A549 (cell line): ENCODE results near the gene DNAJC3. TPM values are rescaled to one million over a fixed set of nuclear protein-coding genes. Genes with fewer than 3 reads are reported as not detected.

ENCODE experiments used
- ATAC-seq, 2 experiments: fragments of 200-7000 bp in 1 of 2; fragments of >200 bp in 1 of 2; cut with Nextera tagmentation in 1 of 2; cut with Tn5 transposase in 1 of 2; 3 replicates each; pipeline versions ENCODE4 v1.8.0 to v1.9.1; 2018 to 2020; ENCODE audit warnings: mild to moderate bottlenecking in 1 of 2, moderate library complexity in 1 of 2
- CTCF ChIA-PET: fragments of 300-600 bp; sonication (Branson Sonifier 250); formaldehyde crosslinking; extraction: SDS; loops from one replicate; lab custom pipeline; 2021; ENCODE audit warnings: antibody characterized with exemption, inconsistent platforms; lab: Yijun Ruan, JAX
- POLR2A ChIA-PET: fragments of 350-600 bp; formaldehyde crosslinking; extraction: SDS; loops from one replicate; lab custom pipeline; 2021; ENCODE audit warnings: antibody characterized with exemption, inconsistent platforms; lab: Yijun Ruan, JAX
- DNase-seq, 2 experiments: peaks; one replicate each; pipeline versions ENCODE4 v3.0.0 to v3.0.0-alpha.2; 2011 to 2016; ENCODE audit warnings: low read depth in 1 of 2, low spot score in 1 of 2
- FAIRE-seq: peaks from 2 replicates; lab custom pipeline; 2011; peaks lifted over from hg19 to GRCh38; lab: Jason Lieb, UNC
- H3K27ac ChIP-seq, 2 experiments: fragments of >200 bp; sonication (Bioruptor Twin); formaldehyde crosslinking; 3 replicates each; pipeline ENCODE4 v1.5.1; 2016 to 2017
- H3K4me1 ChIP-seq: fragments of >200 bp; sonication (Bioruptor Twin); formaldehyde crosslinking; 3 replicates; pipeline ENCODE4 v1.6.1; 2016
- H3K4me2 ChIP-seq: fragments of >200 bp; sonication (Bioruptor Twin); formaldehyde crosslinking; 3 replicates; pipeline ENCODE4 v1.6.1; 2016
- H3K4me3 ChIP-seq: fragments of >200 bp; sonication (Bioruptor Twin); formaldehyde crosslinking; 3 replicates; pipeline ENCODE4 v1.5.1; 2016
- H3K9me3 ChIP-seq: fragments of >200 bp; sonication (Bioruptor Twin); formaldehyde crosslinking; 3 replicates; pipeline ENCODE4 v1.6.1; 2016
- BHLHE40 ChIP-seq: IDR thresholded peaks from 2 replicates; pipeline ENCODE4 v1.6.1; 2012; ENCODE audit warnings: low read depth, low read length, inconsistent platforms
- CBX2 ChIP-seq: fragments of 200-600 bp; sonication (generic); IDR thresholded peaks from 2 replicates; pipeline ENCODE4 v1.6.1; 2016; ENCODE audit warnings: low read depth, mild to moderate bottlenecking, borderline replicate concordance
- CBX8 ChIP-seq: fragments of 200-600 bp; sonication (generic); IDR thresholded peaks from 2 replicates; pipeline ENCODE4 v1.6.1; 2016
- CEBPB ChIP-seq, 2 experiments: fragments of >200 bp in 1 of 2; sonication (Bioruptor Twin) in 1 of 2; formaldehyde crosslinking in 1 of 2; IDR thresholded peaks; 2 replicates each; pipeline ENCODE4 v1.6.1; 2012 to 2016
- CHD4 ChIP-seq: fragments of 200-600 bp; sonication (generic); IDR thresholded peaks from 2 replicates; pipeline ENCODE4 v1.6.1; 2016; ENCODE audit warnings: antibody characterized with exemption, mild to moderate bottlenecking, borderline replicate concordance
- EHF ChIP-seq: fragments of 250-450 bp; sonication (Bioruptor Pico); IDR thresholded peaks from 2 replicates; pipeline ENCODE4 v1.5.0; 2020; ENCODE audit warnings: mild to moderate bottlenecking
- EP300 ChIP-seq, 2 experiments: fragments of >200 bp; sonication (Bioruptor Twin); formaldehyde crosslinking; IDR thresholded peaks; 2 replicates in 1 of 2; 3 replicates in 1 of 2; pipeline ENCODE4 v1.6.1; 2016 to 2017
- FOSB ChIP-seq: fragments of 250-450 bp; sonication (Bioruptor Pico); IDR thresholded peaks from 2 replicates; pipeline ENCODE4 v1.5.0; 2020; ENCODE audit warnings: mild to moderate bottlenecking, moderate library complexity
- FOSL2 ChIP-seq, 2 experiments: fragments of 450-650 bp in 1 of 2; fragments of >200 bp in 1 of 2; sonication (Bioruptor Twin) in 1 of 2; formaldehyde crosslinking; IDR thresholded peaks; 2 replicates each; pipeline versions ENCODE4 v1.5.0 to v1.6.1; 2016 to 2020; ENCODE audit warnings: mild to moderate bottlenecking in 1 of 2, moderate library complexity in 1 of 2
- GATA3 ChIP-seq: IDR thresholded peaks from 2 replicates; pipeline ENCODE4 v1.6.1; 2012; ENCODE audit warnings: borderline replicate concordance
- HDAC2 ChIP-seq: fragments of 200-600 bp; sonication (generic); IDR thresholded peaks from 2 replicates; pipeline ENCODE4 v1.6.1; 2016
- HOXA7 ChIP-seq: fragments of 250-450 bp; sonication (Bioruptor Pico); IDR thresholded peaks from 2 replicates; pipeline ENCODE4 v1.5.0; 2020; ENCODE audit warnings: mild to moderate bottlenecking, moderate library complexity
- HOXB13 ChIP-seq: fragments of 250-450 bp; sonication (Bioruptor Pico); IDR thresholded peaks from 2 replicates; pipeline ENCODE4 v1.5.0; 2020; ENCODE audit warnings: low read depth, mild to moderate bottlenecking, moderate library complexity
- JUN ChIP-seq, 2 experiments: fragments of >200 bp; sonication (Bioruptor Twin); formaldehyde crosslinking; IDR thresholded peaks; 2 replicates in 1 of 2; 3 replicates in 1 of 2; pipeline ENCODE4 v1.6.1; 2016 to 2017
- JUNB ChIP-seq: fragments of >200 bp; sonication (Bioruptor Twin); formaldehyde crosslinking; IDR thresholded peaks from 2 replicates; pipeline ENCODE4 v1.6.1; 2016
- KDM1A ChIP-seq: fragments of 200-600 bp; sonication (generic); IDR thresholded peaks from 2 replicates; pipeline ENCODE4 v1.6.1; 2016; ENCODE audit warnings: low read depth, mild to moderate bottlenecking
- KDM5A ChIP-seq: fragments of 200-600 bp; sonication (generic); IDR thresholded peaks from 2 replicates; pipeline ENCODE4 v1.6.1; 2016; ENCODE audit warnings: antibody characterized with exemption, mild to moderate bottlenecking
- MAFK ChIP-seq: fragments of 450-650 bp; IDR thresholded peaks from 2 replicates; pipeline ENCODE4 v1.6.1; 2014; ENCODE audit not compliant: partially characterized antibody
- MAZ ChIP-seq: fragments of 150-350 bp; IDR thresholded peaks from 2 replicates; pipeline ENCODE4 v1.6.1; 2014; ENCODE audit warnings: antibody characterized with exemption, low read depth, low read length, borderline replicate concordance
- NFE2L2 ChIP-seq: fragments of 150-350 bp; conservative IDR thresholded peaks from 2 replicates; pipeline ENCODE4 v1.6.1; 2014; ENCODE audit warnings: low read length
- NPAS2 ChIP-seq: fragments of 250-450 bp; sonication (Bioruptor Pico); IDR thresholded peaks from 2 replicates; pipeline ENCODE4 v1.8.0; 2022; ENCODE audit warnings: mild to moderate bottlenecking, moderate library complexity, borderline replicate concordance
- NR3C1 ChIP-seq: fragments of >200 bp; sonication (Bioruptor Twin); formaldehyde crosslinking; IDR thresholded peaks from 3 replicates; pipeline ENCODE4 v1.6.1; 2017
- PHF8 ChIP-seq: fragments of 200-600 bp; sonication (generic); IDR thresholded peaks from 2 replicates; pipeline ENCODE4 v1.6.1; 2016; ENCODE audit warnings: low read depth, mild to moderate bottlenecking, antibody characterized with exemption, moderate library complexity, borderline replicate concordance
- RARB ChIP-seq: fragments of 250-450 bp; sonication (Bioruptor Pico); IDR thresholded peaks from 2 replicates; pipeline ENCODE4 v1.8.0; 2021; ENCODE audit warnings: mild to moderate bottlenecking, moderate library complexity
- RFX5 ChIP-seq: fragments of 450-650 bp; IDR thresholded peaks from 2 replicates; pipeline ENCODE4 v1.7.1; 2014; ENCODE audit warnings: antibody characterized with exemption, mild to moderate bottlenecking, moderate library complexity
- RNF2 ChIP-seq: fragments of 200-600 bp; sonication (generic); IDR thresholded peaks from 2 replicates; pipeline ENCODE4 v1.6.1; 2016; ENCODE audit warnings: low read depth, mild to moderate bottlenecking, antibody characterized with exemption, moderate library complexity, borderline replicate concordance
- SMC3 ChIP-seq: fragments of >200 bp; sonication (Bioruptor Twin); formaldehyde crosslinking; IDR thresholded peaks from 3 replicates; pipeline ENCODE4 v1.6.1; 2018; ENCODE audit warnings: inconsistent platforms
- SREBF2 ChIP-seq: fragments of 450-650 bp; IDR thresholded peaks from 2 replicates; pipeline ENCODE4 v1.6.1; 2014; ENCODE audit warnings: mild to moderate bottlenecking, moderate library complexity
- ZC3H11A ChIP-seq: fragments of 450-650 bp; IDR thresholded peaks from 2 replicates; pipeline ENCODE4 v1.6.1; 2014; ENCODE audit warnings: antibody characterized with exemption, mild to moderate bottlenecking
- ZSCAN20 ChIP-seq: fragments of 250-450 bp; sonication (Bioruptor Pico); IDR thresholded peaks from 2 replicates; pipeline ENCODE4 v1.8.0; 2022; ENCODE audit warnings: mild to moderate bottlenecking, moderate library complexity
- WGBS: methylation state at CpG from one replicate; pipeline ENCODE4 v1.1.6; 2017; ENCODE audit errors: missing lambda C conversion rate; 5-methylcytosine and 5-hydroxymethylcytosine counted together
- polyA plus RNA-seq, 4 experiments: library from polyadenylated mRNA; depleted of rRNA in 3 of 4; stranded (reverse); fragments of >200 nt; fragmentation: RNase III in 1 of 4; extraction: RNeasy Plus Mini Kit Qiagen cat#74134 plus additional on column Dnase treatment in 1 of 4; gene quantifications; 2 replicates in 3 of 4; 3 replicates in 1 of 4; pipeline ENCODE4 v1.2.3, GENCODE V29; 2011 to 2017
- TF ChIP-seq, protein P1 (sequence below): fragments of 150-350 bp; IDR thresholded peaks from 2 replicates; pipeline ENCODE4 v1.6.1; 2014; ENCODE audit warnings: low read depth, mild to moderate bottlenecking, low read length
- TF ChIP-seq, protein P2 (sequence below): IDR thresholded peaks from 2 replicates; pipeline ENCODE4 v1.6.1; 2012
- TF ChIP-seq, protein P3 (sequence below): fragments of >200 bp; sonication (Bioruptor Twin); formaldehyde crosslinking; IDR thresholded peaks from 3 replicates; pipeline ENCODE4 v1.6.1; 2016

The DNAJC3 gene
- polyA plus RNA-seq, 2 of the 4 experiments (the other 2 are of a cell fraction), result 11.1 to 21.9 TPM

DNA sequence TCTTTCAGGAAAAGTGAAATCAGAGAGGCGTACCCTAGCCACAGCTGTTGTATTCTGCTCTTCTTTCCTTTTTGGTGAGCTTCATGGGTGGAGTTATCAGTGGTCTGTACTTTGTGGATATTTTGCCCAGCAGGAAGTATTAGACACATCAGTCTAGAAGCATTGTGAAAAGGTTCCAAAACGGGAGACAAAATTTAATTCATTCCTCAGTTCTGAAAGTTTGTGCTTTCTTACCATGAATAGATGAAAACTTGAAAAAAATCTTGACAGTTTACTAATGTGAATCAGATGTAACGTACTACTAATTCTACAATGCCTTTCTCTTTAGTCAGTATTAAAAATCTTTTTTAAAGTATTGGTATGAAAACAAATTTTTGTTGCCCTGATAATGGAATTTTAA is 116.8 kb downstream of the DNAJC3 start:
- Histone ChIP-seq H3K4me2 (no peak overlapping the region), H3K9me3 (no peaks in the 10 kb centered on the region), H3K27ac (no peak overlapping the region), H3K4me3 (no peak overlapping the region), H3K4me1 (no peaks in the 10 kb centered on the region)
- ChIA-PET CTCF (no interaction called here), POLR2A (no interaction called here)
- 90% methylated on average over 3 of the region's 3 CpGs for WGBS
- TF ChIP-seq FOSB (CRISPR knock-in tag) (no peak), CHD4 (no peak), JUN (IDR thresholded peaks at IDR 0.05) (no peak), KDM1A (no peak), MAZ (no peak), HOXA7 (CRISPR knock-in tag) (no peak), GATA3 (no peak), MAFK (no peak), HOXB13 (CRISPR knock-in tag) (no peak), HDAC2 (no peak), FOSL2 (IDR thresholded peaks at IDR 0.05) (no peak), FOSL2 (CRISPR knock-in tag; IDR thresholded peaks at IDR 0.05) (no peak), CBX2 (no peak), RFX5 (no peak), RNF2 (no peak), ZSCAN20 (no peak), RARB (CRISPR knock-in tag) (no peak), SMC3 (no peak)
- DNase-seq (no peak), FAIRE-seq (no peak), ATAC-seq (no peak)

DNA sequence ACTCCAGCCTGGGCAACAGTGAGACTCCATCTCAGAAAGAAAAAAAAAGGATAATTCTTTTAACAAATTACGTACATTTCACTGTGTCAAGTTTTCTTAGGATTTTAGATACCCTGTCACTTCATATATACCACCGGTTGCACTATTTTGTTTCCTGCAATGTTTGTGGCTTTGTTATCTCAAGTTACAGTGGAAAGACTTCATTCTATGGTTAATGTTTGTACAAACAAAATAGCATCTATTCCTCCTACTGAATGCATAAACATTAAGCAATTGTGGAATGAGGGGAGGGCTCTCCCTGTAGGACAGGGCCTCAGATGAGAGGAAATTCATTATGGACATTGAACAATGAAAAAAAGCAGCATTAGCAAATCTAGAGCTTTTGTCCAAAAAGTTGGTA is 120.1 kb downstream of the DNAJC3 start:
- ChIA-PET CTCF (no interaction called here), POLR2A (no interaction called here)
- no peak overlapping the region for H3K4me2 ChIP-seq
- no peaks in the 10 kb centered on the region for H3K9me3 ChIP-seq
- H3K4me1 ChIP-seq, result no peaks in the 10 kb centered on the region
- no peak overlapping the region for H3K27ac ChIP-seq
- no peak for DNase-seq
- no peak for ATAC-seq
- 88% methylated on average over 2 of the region's 2 CpGs for WGBS
- H3K4me3 ChIP-seq, result no peak overlapping the region
- FAIRE-seq, result no peak
- TF ChIP-seq NFE2L2 (no peak), BHLHE40 (no peak), EHF (CRISPR knock-in tag) (no peak), GATA3 (no peak)

DNA sequence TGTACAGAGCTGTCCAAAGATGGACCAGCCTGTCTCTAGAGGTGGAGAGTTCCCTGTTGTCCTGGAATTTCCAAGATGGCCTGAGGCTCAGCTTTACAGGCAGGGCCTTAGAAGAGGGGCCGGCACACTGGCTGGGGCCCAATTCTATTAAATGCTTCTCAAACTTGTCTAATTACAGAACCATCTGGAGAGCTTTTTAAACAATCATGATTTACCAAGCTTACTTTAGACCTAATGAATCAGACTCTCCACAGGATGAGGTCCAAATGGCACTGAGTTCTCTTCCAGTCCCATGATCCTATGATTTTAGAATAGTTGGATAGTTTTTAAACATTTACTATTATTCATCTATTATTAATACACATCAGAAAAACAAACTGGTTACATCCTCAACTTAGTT is 123.5 kb downstream of the DNAJC3 start:
- CTCF ChIA-PET, result interaction anchor here (2.2 kb wide), 1 partner anchor 33 kb away, joined by 8 read pairs; no protein-coding TSS in a partner anchor

DNA sequence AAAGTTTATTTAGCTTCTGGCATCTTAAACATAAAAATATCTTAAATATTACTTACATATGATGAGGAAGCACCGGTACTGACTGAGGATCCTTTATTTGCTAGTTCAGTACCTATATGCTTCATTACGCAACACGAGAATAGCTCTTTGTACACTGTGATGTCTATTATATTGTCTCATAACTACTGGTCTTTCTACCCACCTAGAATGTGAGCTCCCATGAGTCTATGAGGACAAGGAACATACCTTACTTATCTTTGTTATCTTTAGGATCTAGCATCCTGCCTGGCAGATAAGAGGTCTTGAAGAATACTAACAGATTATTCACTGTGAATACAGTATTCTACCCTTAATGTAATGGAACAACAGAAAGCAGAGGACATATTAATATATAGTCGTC is 124.9 kb downstream of the DNAJC3 start:
- ChIA-PET CTCF (interaction anchor here (0.5 kb wide), 1 partner anchor 139 kb away, joined by 3 read pairs; no protein-coding TSS in a partner anchor), POLR2A (no interaction called here)
- H3K4me3 ChIP-seq, result no peak overlapping the region
- H3K27ac ChIP-seq, result no peak overlapping the region
- DNase-seq (no peak), FAIRE-seq (no peak), ATAC-seq (no peak)
- no peak overlapping the region for H3K4me2 ChIP-seq
- 93% methylated on average over 4 of the region's 4 CpGs for WGBS
- no peaks in the 10 kb centered on the region for H3K4me1 ChIP-seq
- H3K9me3 ChIP-seq, result peaks cover 11% of the 10 kb centered on the region; the same call in 2 of the 3 replicates
- TF ChIP-seq, protein P1, sequence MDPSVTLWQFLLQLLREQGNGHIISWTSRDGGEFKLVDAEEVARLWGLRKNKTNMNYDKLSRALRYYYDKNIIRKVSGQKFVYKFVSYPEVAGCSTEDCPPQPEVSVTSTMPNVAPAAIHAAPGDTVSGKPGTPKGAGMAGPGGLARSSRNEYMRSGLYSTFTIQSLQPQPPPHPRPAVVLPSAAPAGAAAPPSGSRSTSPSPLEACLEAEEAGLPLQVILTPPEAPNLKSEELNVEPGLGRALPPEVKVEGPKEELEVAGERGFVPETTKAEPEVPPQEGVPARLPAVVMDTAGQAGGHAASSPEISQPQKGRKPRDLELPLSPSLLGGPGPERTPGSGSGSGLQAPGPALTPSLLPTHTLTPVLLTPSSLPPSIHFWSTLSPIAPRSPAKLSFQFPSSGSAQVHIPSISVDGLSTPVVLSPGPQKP, result no peak
- TF ChIP-seq CEBPB (IDR thresholded peaks at IDR 0.05), result no peak
- TF ChIP-seq FOSL2 (IDR thresholded peaks at IDR 0.05), result no peak
- no peak for TF ChIP-seq FOSL2 (CRISPR knock-in tag; IDR thresholded peaks at IDR 0.05)
- TF ChIP-seq NPAS2 (CRISPR knock-in tag), result no peak
- no peak for TF ChIP-seq MAZ
- TF ChIP-seq PHF8, result no peak
- TF ChIP-seq KDM5A, result no peak
- TF ChIP-seq NFE2L2, result no peak
- TF ChIP-seq MAFK, result no peak
- no peak for TF ChIP-seq ZC3H11A
- TF ChIP-seq EP300 (IDR thresholded peaks at IDR 0.05), result no peak
- no peak for TF ChIP-seq RFX5
- TF ChIP-seq, protein P2, sequence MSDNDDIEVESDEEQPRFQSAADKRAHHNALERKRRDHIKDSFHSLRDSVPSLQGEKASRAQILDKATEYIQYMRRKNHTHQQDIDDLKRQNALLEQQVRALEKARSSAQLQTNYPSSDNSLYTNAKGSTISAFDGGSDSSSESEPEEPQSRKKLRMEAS, result no peak
- TF ChIP-seq SREBF2, result no peak
- TF ChIP-seq NR3C1, result no peak
- no peak for TF ChIP-seq HOXA7 (CRISPR knock-in tag)
- TF ChIP-seq JUNB, result no peak
- TF ChIP-seq, protein P3, sequence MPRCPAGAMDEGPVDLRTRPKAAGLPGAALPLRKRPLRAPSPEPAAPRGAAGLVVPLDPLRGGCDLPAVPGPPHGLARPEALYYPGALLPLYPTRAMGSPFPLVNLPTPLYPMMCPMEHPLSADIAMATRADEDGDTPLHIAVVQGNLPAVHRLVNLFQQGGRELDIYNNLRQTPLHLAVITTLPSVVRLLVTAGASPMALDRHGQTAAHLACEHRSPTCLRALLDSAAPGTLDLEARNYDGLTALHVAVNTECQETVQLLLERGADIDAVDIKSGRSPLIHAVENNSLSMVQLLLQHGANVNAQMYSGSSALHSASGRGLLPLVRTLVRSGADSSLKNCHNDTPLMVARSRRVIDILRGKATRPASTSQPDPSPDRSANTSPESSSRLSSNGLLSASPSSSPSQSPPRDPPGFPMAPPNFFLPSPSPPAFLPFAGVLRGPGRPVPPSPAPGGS, result no peak

More for the DNA sequence above, 123.5 kb downstream of the DNAJC3 start:
- FAIRE-seq (no peak), ATAC-seq (no peak), DNase-seq (no peak)
- TF ChIP-seq SMC3, result no peak
- TF ChIP-seq CBX8, result no peak
- Histone ChIP-seq H3K4me1 (no peaks in the 10 kb centered on the region), H3K9me3 (no peaks in the 10 kb centered on the region), H3K4me2 (no peak overlapping the region), H3K4me3 (no peak overlapping the region), H3K27ac (no peak overlapping the region)
- POLR2A ChIA-PET, result interaction anchor here (1.2 kb wide), 1 partner anchor 124 kb away, joined by 4 read pairs; the partner anchor contains the start of gene DNAJC3
- WGBS, result 100% methylated on average over 1 of the region's 1 CpG
